GM12801 (cell line): ENCODE measurements around the gene PIEZO2.

Experiments
- CTCF ChIP-seq: IDR thresholded peaks from one replicate; pipeline ENCODE4 v1.5.1; 2011; ENCODE audit warnings: control low read depth; ENCODE audit not compliant: insufficient read length; ENCODE audit errors: extremely low read depth

PIEZO2 gene

DNA sequence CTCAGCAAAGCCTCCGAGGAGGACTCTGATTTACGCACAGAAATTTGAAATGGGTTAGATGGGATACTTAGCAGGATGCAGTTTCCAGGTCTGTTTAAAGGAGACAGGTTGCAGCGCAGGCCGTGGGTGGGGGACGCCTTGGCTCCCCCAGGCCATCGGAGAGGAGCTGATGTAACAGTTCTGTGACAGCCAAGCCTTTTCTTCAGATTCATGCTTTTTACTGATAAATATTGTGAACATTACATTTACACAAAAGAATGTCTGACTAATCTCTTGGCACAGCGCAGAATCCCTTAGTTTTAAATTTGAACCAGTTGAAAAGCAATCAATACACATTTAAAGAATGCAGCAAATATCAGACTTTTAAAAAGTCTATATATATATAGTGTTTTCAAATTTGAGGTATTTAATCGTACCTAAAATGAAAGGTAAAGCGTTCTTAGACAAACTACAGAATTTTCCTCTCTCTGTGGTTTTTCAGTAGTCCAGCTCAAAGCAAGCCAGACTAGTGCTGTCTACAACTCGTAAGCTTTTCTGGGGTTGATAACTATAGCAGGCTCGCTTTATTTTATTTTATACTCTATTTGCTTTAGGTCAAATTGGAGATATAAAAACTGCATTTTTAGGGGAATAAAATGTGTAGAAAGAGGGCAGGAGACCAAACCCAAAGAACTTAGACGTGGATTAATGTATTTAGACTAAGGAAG, 221.9 kb downstream of the PIEZO2 start:
- TF ChIP-seq CTCF = no peak

DNA sequence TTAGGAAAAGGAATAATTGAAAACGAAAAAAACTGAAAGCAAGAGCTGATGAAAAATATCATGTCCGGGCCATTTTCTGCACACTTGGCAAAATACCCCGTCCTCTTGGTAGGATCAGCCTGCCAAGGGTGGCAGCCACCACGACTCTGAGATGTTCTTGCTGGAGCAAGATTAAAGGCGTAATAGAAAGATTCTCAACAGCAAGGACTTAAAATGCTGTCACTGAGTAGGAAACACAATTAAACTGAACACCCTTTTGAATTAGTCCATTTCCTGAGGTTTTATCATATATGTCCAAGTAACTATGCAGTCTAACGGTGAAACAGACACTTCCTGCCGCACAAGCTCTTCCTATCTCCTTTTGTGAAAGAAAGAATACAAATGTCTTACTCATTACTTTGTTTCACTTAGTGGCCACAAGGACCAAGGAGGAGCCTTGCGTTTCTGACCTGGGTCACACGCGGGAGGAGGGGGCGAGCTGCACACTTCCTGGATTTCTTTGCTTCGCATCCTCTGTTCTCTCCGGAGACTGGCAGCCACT, 222.7 kb downstream of the PIEZO2 start:
- TF ChIP-seq CTCF = no peak

- no peak for TF ChIP-seq CTCF
These were observed 225.1 kb downstream of the PIEZO2 start for GRCh38 chr18:10924290-10924689.

GRCh38 chr18:10923551-10924070, 225.8 kb downstream of the PIEZO2 start:
- no peak for TF ChIP-seq CTCF

DNA sequence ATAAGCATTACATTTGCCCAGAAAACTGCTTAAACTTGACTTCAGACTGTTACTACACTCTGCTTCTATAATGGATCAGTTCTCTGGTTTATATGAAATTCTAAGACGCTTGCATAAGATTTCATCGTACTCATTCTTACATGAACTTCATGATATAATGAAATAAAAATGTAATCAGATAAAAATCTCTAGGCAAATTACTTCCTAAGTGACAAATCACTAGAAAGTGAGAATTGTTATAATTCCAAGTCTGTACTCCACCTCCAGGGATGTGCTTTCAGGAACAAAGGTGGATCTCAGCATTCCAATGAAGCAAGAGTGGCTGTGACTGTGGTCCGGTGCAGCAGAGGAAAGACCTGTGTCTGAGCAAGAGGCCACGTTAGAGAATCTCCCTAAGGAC, 226.2 kb downstream of the PIEZO2 start:
- no peak for TF ChIP-seq CTCF

DNA sequence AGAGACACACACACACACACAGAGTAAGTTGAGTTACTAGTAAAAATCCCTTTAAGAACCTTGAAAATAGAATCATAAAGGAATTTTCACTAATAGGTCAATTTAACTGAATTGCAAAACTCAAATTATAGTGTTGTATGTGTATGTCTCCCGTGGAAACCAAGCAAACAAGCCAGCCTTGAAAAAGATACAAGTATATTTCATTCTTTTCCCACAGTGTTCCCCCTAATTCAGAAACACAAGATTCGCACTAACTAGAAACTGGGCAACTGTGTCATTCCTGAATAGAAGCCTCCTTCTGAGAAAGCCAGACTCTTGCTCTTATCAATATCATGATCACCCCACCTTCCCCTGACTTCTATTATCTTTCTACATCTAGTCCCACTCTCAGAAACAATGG, 229.5 kb downstream of the PIEZO2 start:
- no peak for TF ChIP-seq CTCF

- no peak for TF ChIP-seq CTCF
These were observed 232.5 kb downstream of the PIEZO2 start for GRCh38 chr18:10916865-10917264.
